ENCODE measurements around the gene DIAPH2.

The DIAPH2 gene

GRCh38 chrX:96715481-96715880 is 30.8 kb downstream of the DIAPH2 start:
- intact Hi-C loops (cut with DNase I; ENCODE audit: low total_unique reads), result no loop called here
- DNase-seq, result no peak
- no peak for TF ChIP-seq CTCF (IDR thresholded peaks at IDR 0.05)
- Histone ChIP-seq H3K27me3 (no peaks in the 10 kb centered on the region), H3K36me3 (no peaks in the 10 kb centered on the region), H3K4me3 (no peak overlapping the region), H3K9me3 (no peaks in the 10 kb centered on the region), H3K27ac (no peak overlapping the region), H3K4me1 (peaks cover 0 to 12% (median 0%) of the 10 kb centered on the region in 4 donors)

- no peak for DNase-seq
- no peaks in the 10 kb centered on the region for H3K9me3 ChIP-seq
- intact Hi-C loops (cut with DNase I; ENCODE audit: low total_unique reads), result no loop called here
- H3K4me1 ChIP-seq, result no peaks in the 10 kb centered on the region
- H3K36me3 ChIP-seq, result no peaks in the 10 kb centered on the region
- H3K27ac ChIP-seq, result no peak overlapping the region
- H3K4me3 ChIP-seq, result no peak overlapping the region
- H3K27me3 ChIP-seq, result no peaks in the 10 kb centered on the region
- no peak for TF ChIP-seq CTCF (IDR thresholded peaks at IDR 0.05)
Observed at GRCh38 chrX:96719161-96719875, 34.7 kb downstream of the DIAPH2 start.

- H3K9me3 ChIP-seq, result no peaks in the 10 kb centered on the region
- H3K27ac ChIP-seq, result no peak overlapping the region
- no peaks in the 10 kb centered on the region for H3K27me3 ChIP-seq
- TF ChIP-seq CTCF (IDR thresholded peaks at IDR 0.05), result no peak
- intact Hi-C loops (cut with DNase I; ENCODE audit: low total_unique reads), result no loop called here
- no peaks in the 10 kb centered on the region for H3K36me3 ChIP-seq
- no peak overlapping the region for H3K4me3 ChIP-seq
- no peak for DNase-seq
- no peaks in the 10 kb centered on the region for H3K4me1 ChIP-seq
Observed at GRCh38 chrX:96721354-96721753, 36.7 kb downstream of the DIAPH2 start.

- intact Hi-C loops (cut with DNase I; ENCODE audit: low total_unique reads), result no loop called here
- H3K27me3 ChIP-seq, result no peaks in the 10 kb centered on the region
- no peaks in the 10 kb centered on the region for H3K4me1 ChIP-seq
- H3K4me3 ChIP-seq, result no peak overlapping the region
- H3K27ac ChIP-seq, result no peak overlapping the region
- H3K9me3 ChIP-seq, result no peaks in the 10 kb centered on the region
- no peak for TF ChIP-seq CTCF (IDR thresholded peaks at IDR 0.05)
- no peaks in the 10 kb centered on the region for H3K36me3 ChIP-seq
- no peak for DNase-seq
Observed at GRCh38 chrX:96722781-96723180, 38.1 kb downstream of the DIAPH2 start.

GRCh38 chrX:96729053-96729452 is 44.4 kb downstream of the DIAPH2 start:
- peaks cover 0 to 7% (median 0%) of the 10 kb centered on the region in 4 donors for H3K4me1 ChIP-seq
- no peak overlapping the region for H3K4me3 ChIP-seq
- H3K9me3 ChIP-seq, result no peaks in the 10 kb centered on the region
- H3K27ac ChIP-seq, result no peak overlapping the region
- H3K27me3 ChIP-seq, result no peaks in the 10 kb centered on the region
- no peak for TF ChIP-seq CTCF (IDR thresholded peaks at IDR 0.05)
- DNase-seq, result no peak
- no peaks in the 10 kb centered on the region for H3K36me3 ChIP-seq
- intact Hi-C loops (cut with DNase I; ENCODE audit: low total_unique reads), result no loop called here
